H9 (cell line): ENCODE measurements around the gene LRRTM1. TPM values are rescaled to one million over a fixed set of nuclear protein-coding genes. Genes with fewer than 3 reads are reported as not detected.

Source experiments
- DNase-seq: peaks from one replicate; pipeline ENCODE4 v3.0.0-alpha.2; 2017
- H2AFZ ChIP-seq: one replicate; pipeline ENCODE4 v1.6.1; 2013; ENCODE audit warnings: mild to moderate bottlenecking, low read length, control low read depth, moderate library complexity
- H2AK5ac ChIP-seq: 2 replicates; pipeline ENCODE4 v1.6.1; 2013; ENCODE audit warnings: low read length, control low read depth, mixed read lengths; ENCODE audit not compliant: insufficient read length
- H2BK120ac ChIP-seq: one replicate; pipeline ENCODE4 v1.6.1; 2013; ENCODE audit warnings: low read depth, mild to moderate bottlenecking, low read length, control low read depth, inconsistent platforms; ENCODE audit not compliant: poor library complexity, severe bottlenecking
- H2BK12ac ChIP-seq: 2 replicates; pipeline ENCODE4 v1.6.1; 2013; ENCODE audit warnings: low read length, control low read depth, mixed read lengths, low read depth; ENCODE audit not compliant: insufficient read length
- H2BK15ac ChIP-seq: 2 replicates; pipeline ENCODE4 v1.6.1; 2013; ENCODE audit warnings: low read depth, low read length, control low read depth
- H2BK20ac ChIP-seq: one replicate; pipeline ENCODE4 v1.6.1; 2013; ENCODE audit warnings: low read depth, mild to moderate bottlenecking, low read length, control low read depth, inconsistent platforms; ENCODE audit not compliant: poor library complexity, severe bottlenecking
- H2BK5ac ChIP-seq: 2 replicates; pipeline ENCODE4 v1.6.1; 2013; ENCODE audit warnings: low read length, control low read depth, mixed read lengths; ENCODE audit not compliant: insufficient read length
- H3K14ac ChIP-seq: 2 replicates; pipeline ENCODE4 v1.6.1; 2013; ENCODE audit warnings: low read length, control low read depth; ENCODE audit not compliant: insufficient read depth
- H3K18ac ChIP-seq: 2 replicates; pipeline ENCODE4 v1.6.1; 2013; ENCODE audit warnings: low read depth, mild to moderate bottlenecking, mixed read lengths, low read length, control low read depth; ENCODE audit not compliant: insufficient read length
- H3K23ac ChIP-seq: 2 replicates; pipeline ENCODE4 v1.6.1; 2013; ENCODE audit warnings: low read length, control low read depth, mixed read lengths, low read depth; ENCODE audit not compliant: insufficient read length
- H3K23me2 ChIP-seq: 2 replicates; pipeline ENCODE4 v1.6.1; 2013; ENCODE audit warnings: low read depth, mild to moderate bottlenecking, mixed read lengths, low read length, control low read depth; ENCODE audit not compliant: insufficient read length, poor library complexity, severe bottlenecking
- H3K27ac ChIP-seq: 2 replicates; pipeline ENCODE4 v1.5.1; 2013; ENCODE audit warnings: low read length, control low read depth, mixed read lengths, low read depth; ENCODE audit not compliant: insufficient read length
- H3K27me3 ChIP-seq: 2 replicates; pipeline ENCODE4 v1.6.1; 2013; ENCODE audit warnings: low read length, control low read depth, inconsistent platforms; ENCODE audit not compliant: insufficient read depth
- H3K4ac ChIP-seq: 2 replicates; pipeline ENCODE4 v1.6.1; 2013; ENCODE audit warnings: low read depth, mild to moderate bottlenecking, control low read depth, inconsistent platforms, low read length, moderate library complexity
- H3K4me1 ChIP-seq: 2 replicates; pipeline ENCODE4 v1.6.1; 2013; ENCODE audit warnings: low read length, control low read depth, inconsistent platforms; ENCODE audit not compliant: insufficient read depth
- H3K4me2 ChIP-seq: 2 replicates; pipeline ENCODE4 v1.6.1; 2013; ENCODE audit warnings: low read length, control low read depth, mixed read lengths; ENCODE audit not compliant: insufficient read length, insufficient read depth
- H3K56ac ChIP-seq: 2 replicates; pipeline ENCODE4 v1.6.1; 2013; ENCODE audit warnings: low read depth, mild to moderate bottlenecking, mixed read lengths, low read length, control low read depth; ENCODE audit not compliant: insufficient read length
- H3K79me1 ChIP-seq: 2 replicates; pipeline ENCODE4 v1.6.1; 2013; ENCODE audit warnings: low read depth, mild to moderate bottlenecking, moderate library complexity, low read length, control low read depth, inconsistent platforms; ENCODE audit not compliant: insufficient read depth, poor library complexity, severe bottlenecking
- H3K79me2 ChIP-seq: 2 replicates; pipeline ENCODE4 v1.6.1; 2013; ENCODE audit warnings: low read length, control low read depth, inconsistent platforms; ENCODE audit not compliant: insufficient read depth
- H3K9ac ChIP-seq: 2 replicates; pipeline ENCODE4 v1.6.1; 2013; ENCODE audit warnings: low read length, control low read depth, mixed read lengths; ENCODE audit not compliant: insufficient read length; ENCODE audit errors: extremely low read depth
- H3K9me3 ChIP-seq: one replicate; pipeline ENCODE4 v1.6.1; 2013; ENCODE audit warnings: low read depth, low read length, inconsistent platforms; ENCODE audit not compliant: control insufficient read depth
- H3T11ph ChIP-seq: one replicate; pipeline ENCODE4 v1.6.1; 2013; ENCODE audit warnings: mild to moderate bottlenecking, low read length, control low read depth, inconsistent platforms
- H4K20me1 ChIP-seq: one replicate; pipeline ENCODE4 v1.6.1; 2013; ENCODE audit not compliant: control insufficient read depth, insufficient read length, insufficient read depth
- H4K5ac ChIP-seq: 2 replicates; pipeline ENCODE4 v1.6.1; 2013; ENCODE audit warnings: low read depth, mild to moderate bottlenecking, mixed read lengths, low read length, control low read depth; ENCODE audit not compliant: insufficient read length
- H4K8ac ChIP-seq: replicated peaks from 2 replicates; pipeline ENCODE4 v1.6.1; 2013; ENCODE audit warnings: low read length, control low read depth, mixed read lengths, low read depth; ENCODE audit not compliant: insufficient read length
- H4K91ac ChIP-seq: 2 replicates; pipeline ENCODE4 v1.6.1; 2013; ENCODE audit warnings: low read depth, mild to moderate bottlenecking, moderate library complexity, mixed read lengths, low read length, control low read depth; ENCODE audit not compliant: insufficient read length
- H3K27ac Mint-ChIP-seq, 3 experiments: 2 replicates in 2 of 3; 3 replicates in 1 of 3; pipeline ENCODE4 v1.8.0; 2020 to 2021; ENCODE audit warnings: mixed read lengths in 3 of 3, mild to moderate bottlenecking in 1 of 3, moderate library complexity in 1 of 3
- H3K27me3 Mint-ChIP-seq: 2 replicates; pipeline ENCODE4 v1.8.0; 2021; ENCODE audit warnings: low read depth, mild to moderate bottlenecking, moderate library complexity, mixed read lengths
- H3K36me3 Mint-ChIP-seq, 3 experiments: 2 replicates in 2 of 3; 3 replicates in 1 of 3; pipeline ENCODE4 v1.8.0; 2020 to 2021; ENCODE audit warnings: low read depth in 3 of 3, mixed read lengths in 3 of 3; ENCODE audit not compliant: insufficient read depth in 1 of 3
- H3K4me1 Mint-ChIP-seq, 2 experiments: 2 replicates each; pipeline ENCODE4 v1.8.0; 2020; ENCODE audit warnings: mixed read lengths in 2 of 2
- H3K4me3 Mint-ChIP-seq, 2 experiments: 2 replicates in 1 of 2; 3 replicates in 1 of 2; pipeline ENCODE4 v1.8.0; 2020 to 2021; ENCODE audit warnings: mild to moderate bottlenecking in 2 of 2, mixed read lengths in 2 of 2, moderate library complexity in 1 of 2
- H3K9me3 Mint-ChIP-seq, 2 experiments: 2 replicates in 1 of 2; 3 replicates in 1 of 2; pipeline ENCODE4 v1.8.0; 2020; ENCODE audit warnings: mild to moderate bottlenecking in 2 of 2, mixed read lengths in 2 of 2, moderate library complexity in 1 of 2
- CTCF ChIP-seq: fragments of 200-600 bp; sonication (generic); conservative IDR thresholded peaks from 3 replicates; pipeline ENCODE4 v1.8.0; 2021; ENCODE audit warnings: antibody characterized with exemption, mild to moderate bottlenecking
- WGBS: extraction: QIAGEN DNeasy Blood & Tissue Kit; methylation state at CpG from one replicate; pipeline ENCODE4 v1.1.7; 2013; ENCODE audit warnings: missing lambda C conversion rate, low lambda C conversion rate, mixed read lengths; ENCODE audit not compliant: insufficient read length; ENCODE audit errors: extremely low coverage; 5-methylcytosine and 5-hydroxymethylcytosine counted together
- total RNA-seq: library from RNA; stranded (reverse); gene quantifications from 2 replicates; pipeline ENCODE4 v1.2.1, GENCODE V29; 2021

LRRTM1 gene
- total RNA-seq, 1 experiment from 2014 or later, result 1.2 TPM

GRCh38 chr2:80302314-80303005 is 2.1 kb downstream of the LRRTM1 start:
- Histone ChIP-seq H2AFZ (no peak overlapping the region), H3K79me2 (no peaks in the 10 kb centered on the region), H3K27me3 (peaks cover 41% of the 10 kb centered on the region), H3T11ph (no peak overlapping the region), H3K9ac (no peak overlapping the region), H3K4me1 (peaks cover 15% of the 10 kb centered on the region; the same call in 1 of the 2 replicates), H3K23me2 (peaks cover 22% of the 10 kb centered on the region), H3K14ac (peak overlapping the region; percentile 51), H2BK120ac (no peak overlapping the region), H3K27ac (no peak overlapping the region), H2BK15ac (no peak overlapping the region), H3K9me3 (no peaks in the 10 kb centered on the region), H2BK12ac (no peak overlapping the region), H4K20me1 (no peaks in the 10 kb centered on the region), H2BK5ac (no peak overlapping the region), H3K4ac (no peak overlapping the region), H2AK5ac (no peak overlapping the region), H3K79me1 (no peaks in the 10 kb centered on the region), H3K56ac (no peak overlapping the region), H3K18ac (no peak overlapping the region), H3K23ac (no peak overlapping the region), H2BK20ac (no peak overlapping the region), H3K4me2 (peak overlapping the region; percentile 82), H4K5ac (no peak overlapping the region), H4K8ac (no peak overlapping the region), H4K91ac (no peak overlapping the region)
- Mint-ChIP-seq H3K27ac (no peak overlapping the region), H3K36me3 (peaks cover 0 to 2% (median 0%) of the 10 kb centered on the region in 3 experiments; a peak in 1 of 7 replicates), H3K27me3 (peaks cover 72% of the 10 kb centered on the region), H3K9me3 (peaks cover 0 to 2% of the 10 kb centered on the region in 2 experiments; a peak in 3 of 5 replicates), H3K4me1 (peaks cover 65 to 78% of the 10 kb centered on the region in 2 experiments), H3K4me3 (peak overlapping the region; percentile 63 to 84)
- WGBS, result no CpG with 5 or more reads among the region's 50 CpGs
- DNase-seq, result peak; percentile 39
- no peak for TF ChIP-seq CTCF
